ENCODE data around the gene KIF26A. TPM values are rescaled to one million over a fixed set of nuclear protein-coding genes. Genes with fewer than 3 reads are reported as not detected.

The KIF26A gene
- total and polyA plus RNA-seq, 2 experiments from 2014 or later, result 5.6 to 103 TPM

- H3K4me2 ChIP-seq, result no peak overlapping the region
- no peak for DNase-seq (ENCODE audit: low spot score)
- Mint-ChIP-seq H3K27me3 (ENCODE audit: insufficient read depth, low read depth, poor library complexity) (peaks cover 7% of the 10 kb centered on the region), H3K4me1 (no peaks in the 10 kb centered on the region; the same call in 2 of the 3 replicates), H3K27ac (no peak overlapping the region), H3K9me3 (peaks cover 2% of the 10 kb centered on the region; the same call in 1 of the 3 replicates), H3K36me3 (ENCODE audit: low read depth) (no peaks in the 10 kb centered on the region), H3K4me3 (no peak overlapping the region)
- TF ChIP-seq REST (IDR thresholded peaks at IDR 0.05; ENCODE audit: unreplicated experiment) (no peak), EZH2 (IDR thresholded peaks at IDR 0.05; ENCODE audit: low read depth, unreplicated experiment) (no peak), POLR2AphosphoS5 (IDR thresholded peaks at IDR 0.05; ENCODE audit: low read depth) (no peak), ZNF114 (CRISPR knock-in tag; IDR thresholded peaks at IDR 0.05) (no peak), ZNF462 (CRISPR knock-in tag; IDR thresholded peaks at IDR 0.05) (no peak), ETS1 (IDR thresholded peaks at IDR 0.05) (no peak), JUNB (IDR thresholded peaks at IDR 0.05; ENCODE audit: unreplicated experiment) (no peak), CTCF (conservative IDR thresholded peaks at IDR 0.05; ENCODE audit: low read depth in 2 of 2) (no peak), EZH2phosphoT487 (IDR thresholded peaks at IDR 0.05; ENCODE audit: unreplicated experiment) (no peak), NANOG (IDR thresholded peaks at IDR 0.05; ENCODE audit: borderline replicate concordance) (no peak), STAT1 (IDR thresholded peaks at IDR 0.05; ENCODE audit: unreplicated experiment) (no peak), CREB1 (CRISPR knock-in tag; IDR thresholded peaks at IDR 0.05; ENCODE audit: low read depth) (no peak)
- H3K27me3 ChIP-seq (ENCODE audit: insufficient read depth), result no peaks in the 10 kb centered on the region
- no peaks in the 10 kb centered on the region for H3K79me2 ChIP-seq (replicated peaks; ENCODE audit: insufficient read depth)
- H2AFZ ChIP-seq, result no peak overlapping the region
- no peaks in the 10 kb centered on the region for H3F3A ChIP-seq (replicated peaks; ENCODE audit: low read depth)
- no peak overlapping the region for H3K4me3 ChIP-seq
- H3K36me3 ChIP-seq (ENCODE audit: insufficient read depth), result no peaks in the 10 kb centered on the region
- no peak for ATAC-seq
- no peak overlapping the region for H3K27ac ChIP-seq (ENCODE audit: low read depth)
- no peaks in the 10 kb centered on the region for H3K4me1 ChIP-seq (ENCODE audit: insufficient read depth)
- no peaks in the 10 kb centered on the region for H4K20me1 ChIP-seq (replicated peaks; ENCODE audit: insufficient read depth)
- H3K9me2 ChIP-seq (ENCODE audit: insufficient read depth), result no peaks in the 10 kb centered on the region
Observed at GRCh38 chr14:104211215-104211614, 72.8 kb downstream of the KIF26A start.
